ENCODE data around the gene RNU6-8. TPM values are rescaled to one million over a fixed set of nuclear protein-coding genes. Genes with fewer than 3 reads are reported as not detected.

Gene RNU6-8
- not detected for total RNA-seq
- long read RNA-seq, donor 1, result 0 reads
- long read RNA-seq, donor 2, result 0 reads

DNA sequence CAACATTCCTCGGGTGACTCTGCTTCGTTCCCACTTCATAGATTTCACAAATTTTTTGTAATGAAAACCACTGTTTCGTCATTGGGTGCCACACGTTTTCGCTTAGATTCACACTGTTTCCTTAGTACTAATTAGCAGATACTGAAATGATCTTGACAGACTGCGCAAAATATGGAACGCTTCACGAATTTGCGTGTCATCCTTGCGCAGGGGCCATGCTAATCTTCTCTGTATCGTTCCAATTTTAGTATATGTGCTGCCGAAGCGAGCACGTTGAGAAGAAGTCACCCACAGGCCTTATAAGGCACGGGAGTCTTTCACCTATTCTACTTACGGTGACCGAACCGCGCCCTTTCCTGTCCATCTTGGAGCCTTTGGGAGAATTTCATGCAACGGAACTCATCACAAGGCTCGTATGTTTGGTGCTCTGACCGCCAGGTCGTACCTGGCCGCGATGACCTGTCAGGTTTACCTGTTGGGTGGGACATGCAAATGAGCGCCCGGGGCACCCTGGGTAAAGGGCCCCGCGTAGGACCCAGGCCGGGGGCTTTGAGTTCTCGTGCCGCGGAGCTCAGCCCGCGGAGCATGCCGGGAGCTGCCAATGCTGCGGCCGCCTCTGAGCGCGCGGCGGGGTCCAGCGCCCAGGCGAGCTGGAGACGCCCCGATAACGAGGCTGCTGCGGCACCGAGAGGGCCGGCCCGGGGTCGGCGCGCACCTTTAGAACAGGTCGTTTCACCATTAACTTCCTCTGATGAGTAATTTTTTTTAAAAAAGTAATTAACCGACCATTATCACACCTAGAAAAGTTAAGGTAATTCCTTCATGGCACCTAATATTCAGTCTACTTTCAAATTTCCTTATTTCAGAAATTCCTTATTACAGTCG lies at the start of gene RNU6-8:
Gene RNU6-8 (minus strand): TSS at position 272 of the 885 bp plus-strand sequence.
- peak; percentile 93 for DNase-seq (ENCODE audit: low spot score)
- intact Hi-C loops (cut with DNase I), result no loop called here

DNA sequence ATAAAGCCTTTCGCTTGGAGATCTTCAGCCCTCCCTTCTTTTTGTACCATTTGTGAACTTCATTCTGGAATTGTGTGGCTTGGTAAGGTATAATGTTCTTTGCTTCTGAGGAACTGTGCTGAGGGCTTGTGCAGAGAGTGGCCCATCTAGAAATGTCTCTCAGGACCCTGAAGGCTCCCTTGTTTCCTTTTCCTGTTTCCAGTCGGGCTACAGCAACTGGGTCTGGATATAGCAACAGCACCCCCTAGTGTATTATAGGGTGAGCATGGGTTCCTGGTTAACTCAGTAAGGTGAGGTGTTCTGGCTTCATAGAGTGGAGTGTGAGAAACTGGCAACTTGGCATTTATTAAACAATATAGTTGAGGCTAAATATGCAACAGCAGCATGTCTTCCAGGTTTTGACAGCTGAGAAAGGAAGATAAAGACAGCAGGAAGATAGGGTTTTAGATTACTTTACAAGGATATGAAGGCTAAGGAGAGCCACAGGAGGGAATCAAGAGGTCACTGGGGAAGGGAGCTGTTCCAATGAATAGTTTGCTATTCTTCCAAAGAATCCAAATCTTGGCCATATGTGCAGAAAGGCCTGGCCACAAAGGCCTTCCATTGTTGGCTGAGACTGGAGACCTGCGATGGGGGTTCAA lies 49.1 kb upstream of the RNU6-8 start:
- intact Hi-C loops (cut with DNase I), result loop anchor here (5.0 to 10.0 kb wide), 5 partner anchors 175 to 857 kb away; partner anchors contain the start of gene ARHGAP5 (in 1 of the 2)

DNA sequence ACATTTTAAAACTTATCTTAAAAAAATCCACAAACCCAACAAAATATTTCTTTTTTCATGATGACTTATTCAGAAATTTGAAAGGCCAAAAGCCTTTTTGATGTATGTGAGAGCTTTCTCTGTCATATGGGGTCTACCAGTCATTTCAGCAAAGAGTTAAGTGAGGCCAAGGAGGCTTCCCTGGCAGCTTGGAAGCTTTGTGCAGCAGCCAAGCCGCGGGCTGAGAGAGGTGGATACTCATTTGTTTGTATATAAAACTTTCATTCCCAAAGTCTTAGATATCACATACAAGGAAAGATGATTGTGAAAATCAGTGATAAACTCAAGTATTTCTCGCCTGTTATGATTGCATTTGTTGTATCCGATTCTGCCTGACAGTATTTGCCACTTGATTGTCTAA lies 48.5 kb upstream of the RNU6-8 start:
- DNase-seq (ENCODE audit: low spot score), result no peak
- intact Hi-C loops (cut with DNase I), result loop anchor here (5.0 to 10.0 kb wide), 5 partner anchors 174 to 857 kb away; partner anchors contain the start of gene ARHGAP5 (in 1 of the 2)

More for the DNA sequence above, 49.1 kb upstream of the RNU6-8 start:
- DNase-seq (ENCODE audit: low spot score), result no peak

DNA sequence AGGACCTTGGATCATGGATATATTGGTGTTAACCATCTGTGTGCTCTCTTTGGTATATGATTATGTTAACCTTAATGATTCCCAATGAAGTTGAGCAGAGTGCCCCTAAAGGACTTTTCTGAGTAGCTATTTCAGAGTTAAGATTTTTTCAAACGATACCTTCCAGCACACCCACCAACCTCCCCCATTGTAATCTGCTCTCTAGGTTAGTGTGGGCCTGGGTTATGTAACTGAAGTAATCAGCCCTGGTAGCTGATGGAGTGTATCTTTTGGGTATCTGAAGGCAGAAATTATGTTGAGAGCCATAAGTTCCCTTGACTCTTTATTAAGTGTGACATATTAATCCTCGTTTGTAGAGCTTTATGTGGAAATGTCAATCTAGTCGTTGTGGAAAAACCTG lies 47.6 kb upstream of the RNU6-8 start:
- intact Hi-C loops (cut with DNase I), result loop anchor here (5.0 to 10.0 kb wide), 5 partner anchors 173 to 856 kb away; partner anchors contain the start of gene ARHGAP5 (in 1 of the 2)
- no peak for DNase-seq (ENCODE audit: low spot score)

DNA sequence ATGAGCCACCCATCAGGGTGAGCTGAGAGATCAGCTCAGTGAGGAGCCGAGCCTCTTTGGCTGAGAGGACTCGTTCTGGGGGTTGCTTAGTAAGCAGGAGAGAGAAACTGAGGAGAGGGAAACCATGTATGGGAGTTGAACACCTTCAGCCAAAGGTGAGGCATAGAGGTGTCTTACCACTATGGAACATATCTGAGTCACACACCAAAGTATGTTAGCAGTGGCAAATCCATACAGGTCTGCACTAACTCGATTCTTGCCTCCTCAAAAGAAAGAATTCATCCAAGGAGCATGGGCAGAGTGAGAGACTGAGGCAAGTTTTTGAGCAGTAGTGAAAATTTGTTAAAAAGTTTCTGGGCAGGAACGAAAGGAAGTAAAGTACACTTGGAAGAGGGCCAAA lies 46.7 kb upstream of the RNU6-8 start:
- intact Hi-C loops (cut with DNase I), result loop anchor here (5.0 to 10.0 kb wide), 6 partner anchors 172 to 855 kb away; partner anchors contain the start of gene ARHGAP5 (in 1 of the 2)
- DNase-seq (ENCODE audit: low spot score), result no peak

DNA sequence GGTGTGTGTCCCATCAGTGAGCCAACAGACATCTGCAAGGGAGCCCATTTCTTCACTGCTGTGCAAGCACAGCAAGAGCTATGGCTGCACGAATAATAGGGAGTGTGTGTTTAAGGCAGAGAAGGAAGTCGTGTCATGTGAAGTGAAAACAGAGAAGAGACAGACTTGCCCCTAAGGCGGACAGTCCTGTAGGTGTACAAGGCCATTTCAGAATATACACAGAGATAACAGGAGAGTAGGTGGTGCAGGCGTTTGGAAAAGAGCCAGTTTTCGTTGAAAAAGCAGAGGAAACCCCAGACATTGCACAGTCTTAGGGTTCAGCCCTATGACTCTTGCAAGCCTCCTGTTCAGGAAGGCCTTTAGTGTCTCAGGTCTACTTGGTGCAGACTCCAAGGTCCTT lies 46.3 kb upstream of the RNU6-8 start:
- intact Hi-C loops (cut with DNase I), result loop anchor here in 1 of 2 donors (10.0 kb wide), 1 partner anchor 305 kb away; no protein-coding TSS in a partner anchor

DNA sequence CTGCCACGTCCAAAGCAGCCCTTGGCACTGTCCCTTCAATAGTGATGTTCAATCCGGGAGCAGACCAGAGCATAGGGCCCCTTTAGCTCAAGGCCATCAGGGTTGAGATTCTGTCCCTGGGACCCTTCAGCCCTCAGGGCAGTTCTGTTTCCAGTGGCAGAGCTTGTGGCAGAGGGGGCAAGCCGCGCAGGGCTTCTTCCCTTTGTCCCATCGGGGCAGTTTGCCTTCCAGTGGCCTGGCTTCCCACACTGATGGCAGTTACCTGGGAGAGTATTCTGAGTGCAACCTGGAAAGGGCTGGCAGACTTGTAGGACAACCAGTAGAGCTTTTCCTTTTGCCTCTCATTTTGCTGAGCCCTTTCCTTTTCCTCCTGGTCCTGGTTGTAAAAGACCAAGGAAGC lies 43.7 kb upstream of the RNU6-8 start:
- DNase-seq (ENCODE audit: low spot score), result no peak
- intact Hi-C loops (cut with DNase I), result loop anchor here in 1 of 2 donors (10.0 kb wide), 1 partner anchor 302 kb away; no protein-coding TSS in a partner anchor

More for the DNA sequence above, 46.3 kb upstream of the RNU6-8 start:
- no peak for DNase-seq (ENCODE audit: low spot score)

DNA sequence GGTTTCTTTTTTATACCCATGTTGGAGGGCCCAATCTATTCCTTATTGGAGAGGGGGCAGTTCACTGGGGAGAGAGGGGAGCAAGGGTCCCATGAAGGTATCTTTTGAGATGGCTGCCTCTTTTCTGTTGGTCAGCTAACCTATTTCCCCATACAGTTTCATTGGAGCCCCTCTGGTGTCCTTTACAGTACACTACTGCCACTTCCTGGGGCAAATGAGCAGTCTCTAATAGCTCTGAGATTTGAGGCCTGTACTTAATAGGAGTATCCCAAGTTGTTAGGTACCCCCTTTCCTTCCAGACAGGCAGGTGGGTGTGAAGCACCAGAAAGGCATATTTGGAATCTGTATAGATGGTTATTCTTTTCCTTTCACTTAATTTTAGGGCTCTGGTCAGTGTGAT lies 41.3 kb upstream of the RNU6-8 start:
- no peak for DNase-seq (ENCODE audit: low spot score)
- intact Hi-C loops (cut with DNase I), result loop anchor here in 1 of 2 donors (10.0 kb wide), 1 partner anchor 300 kb away; no protein-coding TSS in a partner anchor

DNA sequence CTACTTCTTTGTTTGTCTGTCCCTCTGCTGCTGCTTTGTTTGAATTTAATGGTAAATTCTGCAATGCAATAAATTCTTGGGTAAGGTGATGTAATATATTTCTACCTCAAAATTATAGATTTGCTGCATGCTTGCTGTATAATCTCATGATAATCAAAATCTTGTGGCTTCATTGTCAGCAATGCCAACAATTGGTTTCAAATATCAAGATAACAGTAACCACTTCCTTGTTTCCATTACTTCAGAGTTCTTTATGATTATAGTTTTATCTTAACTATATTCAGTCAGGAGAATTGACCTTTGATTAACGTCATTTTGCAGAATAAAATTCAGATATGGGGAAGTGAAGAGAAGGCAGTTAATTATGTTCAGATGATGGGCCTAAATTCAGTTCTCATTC lies 30.2 kb upstream of the RNU6-8 start:
- DNase-seq (ENCODE audit: low spot score), result no peak
- intact Hi-C loops (cut with DNase I), result no loop called here

DNA sequence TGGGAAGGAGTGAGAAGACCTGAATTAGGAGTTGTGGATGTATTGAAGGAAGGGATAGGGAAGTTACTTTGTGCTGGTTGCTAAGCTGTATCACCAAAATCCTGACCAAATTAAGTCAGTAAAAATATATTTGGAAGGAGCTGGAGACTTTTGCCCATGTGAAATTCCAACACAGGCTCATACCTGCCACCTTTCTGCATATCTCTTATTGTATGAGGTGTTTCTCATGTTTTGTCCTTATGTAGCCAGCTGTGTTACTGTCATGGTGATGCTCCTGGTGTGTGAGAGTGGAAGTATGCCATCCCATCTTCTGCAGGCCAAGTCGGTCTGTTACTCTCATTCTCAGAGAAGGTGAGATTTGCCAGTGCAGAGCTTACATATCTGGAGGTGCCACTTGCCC lies 29.4 kb upstream of the RNU6-8 start:
- DNase-seq (ENCODE audit: low spot score), result no peak
- intact Hi-C loops (cut with DNase I), result no loop called here

DNA sequence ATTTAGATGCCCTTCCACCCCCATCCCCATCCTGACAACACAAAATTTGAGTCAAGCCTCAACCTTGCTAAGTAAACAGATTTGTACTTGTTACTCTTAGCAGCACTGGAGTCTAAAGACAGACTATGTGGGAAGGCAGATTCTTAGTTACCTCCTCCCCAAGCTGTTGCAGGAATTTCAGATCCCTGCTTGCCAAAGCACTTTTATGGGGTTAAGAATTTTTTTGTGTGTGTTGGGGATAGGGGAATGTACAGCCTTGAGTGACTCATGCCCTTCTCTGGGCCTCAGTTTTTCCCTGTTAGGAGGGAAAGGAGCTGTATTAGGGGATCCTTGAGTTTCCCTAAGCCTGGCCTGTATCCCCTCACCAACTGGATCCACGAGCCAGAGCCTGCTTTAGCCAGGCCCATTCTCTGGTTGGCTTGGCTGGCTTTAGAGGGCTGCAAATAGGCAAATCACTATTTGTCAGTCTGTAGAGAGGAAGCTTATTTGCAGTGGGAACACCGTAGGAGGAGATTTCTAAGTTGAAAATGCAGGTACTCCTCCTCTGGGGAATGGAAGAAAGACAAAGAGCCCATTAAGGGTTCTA lies 27.7 kb upstream of the RNU6-8 start:
- intact Hi-C loops (cut with DNase I), result no loop called here
- no peak for DNase-seq (ENCODE audit: low spot score)

DNA sequence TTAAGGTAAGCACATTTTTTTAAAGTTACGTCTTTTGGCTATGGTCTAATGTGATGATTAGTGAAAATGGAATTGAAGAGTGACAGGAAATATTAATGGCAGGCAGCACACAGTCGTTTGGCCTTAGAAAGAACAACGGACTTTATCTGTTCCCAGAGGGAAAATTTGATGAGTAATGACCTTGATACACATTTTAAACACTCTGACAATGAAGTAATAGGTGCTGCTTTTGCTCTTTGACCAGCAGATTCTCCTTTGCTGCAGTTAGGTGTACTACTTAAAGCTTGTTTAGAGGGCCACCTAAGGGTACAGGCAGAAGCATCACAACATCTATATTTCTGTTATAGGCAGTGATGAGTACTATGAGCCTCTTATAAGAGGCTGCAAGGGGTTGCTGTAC lies 27.1 kb upstream of the RNU6-8 start:
- intact Hi-C loops (cut with DNase I), result no loop called here
- no peak for DNase-seq (ENCODE audit: low spot score)

DNA sequence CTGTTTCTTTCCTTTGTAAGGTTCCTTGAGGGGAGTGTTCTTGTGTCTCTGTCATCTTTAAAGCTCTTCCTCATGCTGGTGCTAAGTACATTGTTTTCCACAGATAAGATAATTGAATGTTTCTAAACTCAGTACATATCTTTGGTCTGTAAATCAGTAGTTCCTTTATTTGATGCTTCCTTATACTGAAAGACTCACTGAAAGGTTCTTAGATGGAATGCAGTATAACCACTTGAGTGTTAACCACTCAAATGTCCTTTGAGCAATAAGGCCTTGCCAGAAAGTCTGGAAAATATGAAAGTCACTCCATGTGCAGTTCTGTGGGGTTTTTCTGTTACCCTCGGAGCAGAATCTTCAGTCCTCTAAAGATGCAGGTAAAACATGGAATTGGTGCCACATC lies 23.0 kb upstream of the RNU6-8 start:
- intact Hi-C loops (cut with DNase I), result no loop called here
- DNase-seq (ENCODE audit: low spot score), result no peak

DNA sequence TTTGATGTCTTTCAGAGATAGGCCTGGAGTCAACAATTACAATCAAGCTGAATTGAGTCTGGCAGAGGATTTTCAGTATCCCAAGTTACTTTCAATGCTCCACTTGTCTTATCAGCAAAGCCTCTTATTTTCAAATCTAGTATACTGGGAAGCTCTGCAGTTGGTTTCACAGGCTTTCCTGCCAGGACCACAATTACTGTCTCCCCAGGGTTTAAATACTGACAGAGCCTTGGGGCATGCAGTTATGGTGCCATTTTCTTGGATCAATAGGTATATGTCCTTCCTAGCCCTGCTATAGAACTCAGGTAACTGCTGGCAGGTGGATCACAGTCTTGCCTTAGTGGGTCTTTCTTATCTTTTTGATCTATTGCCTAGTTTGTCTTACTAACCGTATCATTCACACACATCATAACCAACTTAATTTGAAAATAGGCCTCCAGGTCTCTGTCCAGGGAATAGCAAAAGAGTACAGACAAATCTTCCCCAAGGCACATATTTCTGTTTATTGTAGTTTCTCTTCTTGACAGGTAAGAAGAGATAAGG lies 22.4 kb upstream of the RNU6-8 start:
- intact Hi-C loops (cut with DNase I), result no loop called here
- DNase-seq (ENCODE audit: low spot score), result no peak

DNA sequence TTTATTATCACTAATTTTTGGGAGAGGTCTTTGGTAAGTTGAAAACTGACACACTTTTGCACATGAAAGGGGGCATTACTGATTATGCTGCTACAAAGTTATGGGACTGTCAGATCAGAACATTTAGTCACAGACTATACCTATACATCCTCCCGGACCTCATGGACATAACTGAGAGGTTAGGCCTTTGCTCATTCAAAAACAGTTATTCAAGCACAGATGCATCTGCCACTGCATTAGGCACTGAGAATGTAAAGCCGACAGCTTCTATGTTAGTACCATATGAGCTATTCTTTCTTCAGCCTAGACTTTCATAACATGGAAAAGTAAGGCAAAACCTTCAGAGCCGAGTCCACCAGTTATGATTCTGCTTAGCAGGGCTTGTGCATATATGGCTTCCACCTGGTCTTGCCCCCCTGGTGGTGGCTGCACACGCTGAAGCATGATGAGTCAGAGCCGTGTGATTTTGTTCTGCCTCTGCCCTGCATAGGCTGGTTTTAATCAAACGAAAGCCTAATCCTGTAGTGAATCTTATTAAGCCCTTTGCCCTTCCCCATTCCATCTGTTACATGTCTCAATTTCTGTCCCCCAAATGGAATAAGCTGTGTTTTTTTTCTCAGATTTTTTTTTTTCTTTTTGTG lies 21.8 kb upstream of the RNU6-8 start:
- intact Hi-C loops (cut with DNase I), result no loop called here
- DNase-seq (ENCODE audit: low spot score), result no peak

DNA sequence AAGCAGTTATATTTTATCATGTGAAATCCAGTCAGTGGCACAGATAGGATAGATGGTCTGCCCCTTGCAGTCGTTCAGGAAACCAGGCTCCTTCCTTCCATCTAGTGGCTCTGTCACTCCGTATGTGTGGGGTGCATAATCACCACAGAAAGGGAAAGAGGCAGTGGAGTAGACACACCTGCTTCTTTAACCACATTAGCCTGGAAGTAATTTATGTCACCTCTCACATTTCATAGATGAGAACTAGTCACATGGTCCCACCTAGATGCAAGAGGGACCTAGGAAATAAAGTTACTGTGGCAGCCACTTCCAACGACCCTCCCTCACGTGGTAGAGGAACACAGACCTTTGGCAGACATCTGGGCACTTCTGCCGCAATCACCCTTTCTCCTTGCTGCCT lies 14.2 kb upstream of the RNU6-8 start:
- intact Hi-C loops (cut with DNase I), result no loop called here
- no peak for DNase-seq (ENCODE audit: low spot score)

DNA sequence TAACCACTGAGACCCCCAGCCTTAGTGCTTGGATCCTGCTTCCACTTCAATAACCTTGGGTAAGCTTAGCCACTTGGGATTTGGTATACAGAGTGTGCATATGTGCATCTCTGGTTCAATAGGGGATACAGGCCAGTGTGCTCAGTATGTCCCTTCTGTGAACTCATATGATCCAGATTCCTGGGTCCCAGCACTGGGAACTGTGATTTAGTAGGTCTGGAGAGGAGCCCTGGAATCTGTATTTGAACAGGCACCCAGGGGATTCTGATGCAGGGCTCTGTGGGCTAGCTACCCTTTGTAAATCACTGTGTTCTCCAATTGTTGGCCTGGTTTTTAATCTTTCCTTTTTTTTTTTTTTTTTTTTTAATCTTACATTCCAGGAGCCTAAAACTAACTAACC lies 9.8 kb upstream of the RNU6-8 start:
- intact Hi-C loops (cut with DNase I), result no loop called here
- DNase-seq (ENCODE audit: low spot score), result no peak

DNA sequence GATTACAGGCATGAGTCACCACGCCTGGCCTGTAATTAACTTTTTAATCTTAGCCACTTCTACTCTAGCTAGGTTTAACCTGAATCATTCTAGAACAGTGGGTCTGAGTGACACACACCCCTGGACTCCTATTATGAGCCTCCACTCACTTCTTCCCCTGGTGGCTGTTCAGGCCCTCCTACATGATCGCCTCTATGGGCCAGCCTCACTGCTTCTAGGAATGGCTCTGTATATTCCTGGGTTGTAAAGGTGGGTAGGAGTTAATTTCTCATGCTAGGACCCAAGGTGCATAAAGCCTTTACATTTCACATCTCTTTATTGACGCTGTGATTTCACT lies 8.0 kb upstream of the RNU6-8 start:
- intact Hi-C loops (cut with DNase I), result no loop called here
- no peak for DNase-seq (ENCODE audit: low spot score)

DNA sequence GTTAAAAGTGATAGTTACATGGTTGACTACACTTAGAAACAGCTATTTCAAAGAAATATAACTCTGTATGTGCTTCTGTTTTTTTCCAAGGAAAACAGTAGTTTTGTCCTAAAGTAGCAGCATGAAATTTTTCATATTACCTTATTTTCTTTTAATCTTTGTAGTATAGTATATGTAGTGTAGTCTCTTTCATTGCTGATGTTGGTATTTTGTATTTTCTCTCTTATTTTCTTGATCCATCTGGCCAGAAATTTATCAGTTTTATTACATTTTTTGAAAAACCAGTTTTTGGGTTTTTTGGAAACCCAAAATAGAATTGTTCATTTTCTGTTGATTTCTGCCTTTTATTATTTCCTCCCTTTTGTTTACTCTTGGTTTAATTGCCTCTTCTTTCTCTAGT lies 6.4 kb upstream of the RNU6-8 start:
- intact Hi-C loops (cut with DNase I), result no loop called here
- DNase-seq (ENCODE audit: low spot score), result no peak
